GM19328 (cell line): ENCODE data around the gene SLC25A5.
"Not testable (repeated sequence)": the region's sequence is repeated elsewhere in the genome, so short reads cannot be mapped to it uniquely, and the experiment has no call there.

Source experiments
- ATAC-seq: cut with Tn5 transposase; IDR thresholded peaks from one replicate; pipeline ENCODE4 v1.9.1; 2021; ENCODE audit warnings: mild to moderate bottlenecking, moderate library complexity; ENCODE audit not compliant: unreplicated experiment

SLC25A5 gene

GRCh38 chrX:119467842-119468550 is at the start of gene SLC25A5:
Gene SLC25A5, plus strand, starts transcription at chrX:119468444. Its CDS starts 72 bp downstream, at chrX:119468516.
- ATAC-seq: peak; percentile 85

- ATAC-seq: no peak
Observed at GRCh38 chrX:119419146-119419545, 49.1 kb upstream of the SLC25A5 start.

DNA sequence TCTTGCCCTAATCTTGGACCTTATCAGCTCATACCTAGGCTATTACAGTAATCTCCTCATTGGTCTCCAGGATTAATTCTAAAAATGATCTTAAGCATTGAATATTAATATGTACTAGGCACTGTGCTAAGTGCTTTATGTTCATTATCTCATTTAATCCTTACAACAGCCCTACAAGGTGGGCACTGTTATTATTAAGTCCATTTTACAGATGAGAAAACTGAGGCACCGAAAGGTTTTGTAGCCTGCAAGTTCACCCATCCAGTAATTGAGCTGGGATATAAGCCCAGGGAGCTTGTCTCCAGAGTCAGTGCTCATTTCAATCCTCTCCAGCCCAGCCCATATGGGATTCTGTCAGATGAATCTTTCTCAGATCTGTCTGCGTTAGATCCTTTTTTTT is 48.3 kb upstream of the SLC25A5 start:
- no peak for ATAC-seq

GRCh38 chrX:119421016-119421705 is 47.1 kb upstream of the SLC25A5 start:
- no peak for ATAC-seq

GRCh38 chrX:119423631-119424030 is 44.6 kb upstream of the SLC25A5 start:
- ATAC-seq: no peak

DNA sequence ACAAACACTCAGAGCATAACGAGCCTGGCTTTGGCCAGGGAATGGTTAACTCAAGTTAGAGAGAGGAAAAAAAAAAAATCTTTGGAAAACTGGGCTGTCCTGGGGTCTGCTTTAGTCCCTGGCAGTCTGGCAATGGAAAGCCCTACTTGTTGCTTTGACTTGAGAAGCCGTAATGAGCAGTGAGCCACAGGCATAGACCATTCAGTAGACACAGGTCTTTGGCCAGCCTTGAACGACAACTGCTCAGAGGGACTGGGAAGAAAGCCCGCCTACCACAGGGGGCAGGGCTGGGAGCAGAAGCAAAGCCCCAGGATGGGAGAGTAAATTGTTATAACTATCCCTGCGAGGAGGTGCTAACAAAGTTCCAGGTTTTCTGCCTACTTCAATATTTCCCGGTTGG is 43.2 kb upstream of the SLC25A5 start:
- no peak for ATAC-seq

GRCh38 chrX:119427024-119427794 is 41.0 kb upstream of the SLC25A5 start:
- no peak for ATAC-seq

DNA sequence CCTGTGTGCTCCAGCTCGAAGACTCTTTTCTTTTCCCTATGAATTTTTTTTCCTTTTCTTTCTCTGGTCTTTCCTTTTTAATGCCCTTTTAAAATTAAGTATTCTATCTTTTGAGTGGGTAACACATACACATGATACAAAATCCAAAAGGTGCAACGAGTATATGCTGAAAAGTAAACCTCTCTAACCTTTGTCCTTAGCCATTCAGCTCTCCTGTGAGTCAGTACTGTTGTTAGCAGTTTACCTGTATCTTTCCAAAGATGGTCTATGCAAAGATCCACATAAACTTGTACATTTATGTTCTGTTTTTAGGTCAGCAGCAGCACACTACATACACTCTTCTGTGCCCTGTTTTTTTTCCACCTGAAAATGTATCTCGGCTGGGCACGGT is 40.5 kb upstream of the SLC25A5 start:
- ATAC-seq: no peak

- no peak for ATAC-seq
Observed at GRCh38 chrX:119429471-119429870, 38.8 kb upstream of the SLC25A5 start.

- not testable (repeated sequence) for ATAC-seq
Observed at GRCh38 chrX:119441295-119441694, 26.9 kb upstream of the SLC25A5 start.

DNA sequence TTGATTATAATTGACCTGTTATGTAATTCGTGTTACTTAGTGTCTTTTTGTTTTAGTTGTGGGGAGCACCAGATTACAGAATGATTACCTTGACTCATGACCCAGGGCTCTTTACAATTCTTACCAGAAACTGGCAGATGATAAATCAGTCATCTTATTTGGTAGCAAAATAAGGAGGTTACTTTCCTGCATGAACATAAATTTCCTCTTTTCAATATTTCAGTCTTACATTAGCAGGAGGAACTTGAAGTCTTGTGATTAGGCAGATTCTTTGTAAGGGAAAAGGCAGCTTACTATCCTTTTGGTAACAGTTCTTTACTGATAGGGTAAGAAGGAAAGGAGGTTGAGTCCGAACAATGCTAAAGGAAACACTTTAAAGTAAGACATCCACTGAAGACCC is 26.0 kb upstream of the SLC25A5 start:
- no peak for ATAC-seq

DNA sequence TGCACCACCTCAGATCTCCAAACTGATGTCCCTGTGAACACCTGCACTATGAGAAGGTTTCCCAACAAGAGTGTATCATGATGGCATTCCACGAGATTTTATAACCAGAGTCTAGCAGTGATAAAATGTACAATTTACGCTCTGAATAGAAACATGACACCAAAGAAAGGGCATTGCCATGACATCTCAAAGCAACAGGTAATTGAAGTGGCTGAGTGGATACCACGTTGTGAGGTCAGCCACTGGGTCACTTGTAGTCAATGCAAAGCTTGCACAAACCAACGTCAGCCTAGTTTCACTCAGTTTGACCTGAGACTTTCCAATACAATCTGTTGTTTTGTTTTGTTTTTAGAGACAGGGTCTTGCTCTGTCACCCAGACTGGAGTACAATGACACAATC is 15.0 kb upstream of the SLC25A5 start:
- ATAC-seq: no peak

- ATAC-seq: no peak
Observed at GRCh38 chrX:119455264-119455663, 13.0 kb upstream of the SLC25A5 start.

GRCh38 chrX:119459181-119459580 is 9.1 kb upstream of the SLC25A5 start:
- no peak for ATAC-seq

DNA sequence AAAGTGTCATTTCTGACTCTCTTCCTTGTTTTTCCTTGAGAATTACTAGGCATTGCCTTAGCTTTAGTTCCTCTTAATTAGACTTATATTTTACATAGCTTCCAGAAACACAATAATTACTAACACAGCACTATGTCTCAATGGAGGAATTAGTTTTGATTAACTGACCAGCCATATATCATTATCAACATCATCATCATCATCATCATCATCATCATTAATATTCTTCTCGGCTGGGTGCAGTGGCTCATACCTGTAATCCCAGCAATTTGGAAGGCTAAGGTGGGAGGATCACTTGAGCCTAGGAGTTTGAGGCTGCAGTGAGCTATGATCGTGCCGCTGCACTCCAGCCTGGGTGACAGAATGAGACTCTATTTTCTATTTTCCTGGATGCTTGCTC is 2.7 kb upstream of the SLC25A5 start:
- ATAC-seq: no peak

DNA sequence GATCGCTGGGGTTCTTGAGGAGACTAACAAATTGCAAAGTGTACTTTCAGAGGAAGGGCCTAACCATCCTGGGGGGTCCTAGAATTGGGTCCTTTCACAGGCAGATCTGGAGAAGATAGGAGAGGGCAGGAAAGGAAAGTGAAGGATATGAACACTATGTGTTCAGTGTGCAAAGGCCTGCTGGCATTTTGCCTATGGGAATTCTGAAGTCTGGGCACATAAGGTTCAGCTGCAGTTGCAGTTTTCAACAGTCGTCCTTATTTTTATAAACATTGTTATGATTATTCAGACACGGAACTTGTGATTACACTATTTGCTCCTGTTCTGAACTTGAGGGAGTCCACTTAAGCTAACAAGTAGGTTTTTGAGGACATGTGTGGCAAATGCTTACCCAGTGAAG is 1.3 kb upstream of the SLC25A5 start:
- ATAC-seq: no peak

- no peak for ATAC-seq
Observed at GRCh38 chrX:119467433-119467832, 811 bp upstream of the SLC25A5 start.

DNA sequence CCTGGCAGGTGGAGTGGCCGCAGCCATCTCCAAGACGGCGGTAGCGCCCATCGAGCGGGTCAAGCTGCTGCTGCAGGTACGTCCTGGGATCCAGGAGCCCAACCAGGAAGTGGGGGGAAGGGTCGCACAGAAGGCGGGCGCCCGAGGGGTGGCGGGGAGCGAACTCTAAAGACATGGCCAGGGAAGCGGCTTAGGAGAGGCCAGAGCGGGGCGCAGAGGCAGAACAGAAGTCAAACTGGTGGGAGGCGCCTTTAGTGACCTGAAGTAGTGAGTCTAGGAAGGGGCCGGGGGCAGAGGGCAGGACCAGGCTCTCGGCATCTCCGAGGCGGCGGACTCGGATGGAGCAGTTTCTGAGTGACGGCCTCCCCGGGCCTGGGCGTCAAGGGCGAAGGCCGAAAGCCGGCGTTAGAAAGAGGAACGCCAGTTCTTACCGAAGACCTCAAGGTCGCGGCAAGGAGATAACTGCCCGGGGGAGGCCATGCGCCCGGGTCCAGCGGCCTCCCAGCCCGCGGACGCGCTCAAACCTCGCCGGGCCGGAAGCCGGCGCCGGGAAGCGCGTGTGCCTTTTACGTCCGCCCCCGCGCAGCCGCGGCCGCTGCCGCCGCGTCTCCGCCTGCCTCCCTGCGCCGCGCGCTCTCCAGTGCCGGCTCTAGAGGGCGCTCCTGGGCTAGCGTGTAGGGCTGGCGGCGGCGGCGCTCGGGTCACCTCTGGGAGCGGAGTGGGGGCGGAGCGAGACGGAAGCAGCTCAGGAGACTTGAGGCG is 488 bp downstream of the SLC25A5 start:
- ATAC-seq: peak; percentile 55

DNA sequence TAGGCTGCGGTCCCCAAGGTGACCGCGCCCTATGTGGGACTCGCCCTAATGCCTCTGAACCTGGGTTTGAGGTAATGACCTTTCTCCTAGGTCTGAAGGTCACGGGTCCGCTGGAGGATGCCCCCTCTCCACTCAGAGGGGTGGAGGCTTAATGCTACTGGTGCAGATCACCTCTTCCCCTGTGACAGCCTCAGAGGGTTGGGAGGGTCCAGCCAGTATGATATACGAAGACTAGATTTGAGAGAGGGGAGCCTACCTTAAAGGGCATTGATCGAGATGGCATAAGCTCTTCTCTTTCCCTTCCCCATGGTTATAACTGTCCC is 1.0 kb downstream of the SLC25A5 start:
- ATAC-seq: no peak

DNA sequence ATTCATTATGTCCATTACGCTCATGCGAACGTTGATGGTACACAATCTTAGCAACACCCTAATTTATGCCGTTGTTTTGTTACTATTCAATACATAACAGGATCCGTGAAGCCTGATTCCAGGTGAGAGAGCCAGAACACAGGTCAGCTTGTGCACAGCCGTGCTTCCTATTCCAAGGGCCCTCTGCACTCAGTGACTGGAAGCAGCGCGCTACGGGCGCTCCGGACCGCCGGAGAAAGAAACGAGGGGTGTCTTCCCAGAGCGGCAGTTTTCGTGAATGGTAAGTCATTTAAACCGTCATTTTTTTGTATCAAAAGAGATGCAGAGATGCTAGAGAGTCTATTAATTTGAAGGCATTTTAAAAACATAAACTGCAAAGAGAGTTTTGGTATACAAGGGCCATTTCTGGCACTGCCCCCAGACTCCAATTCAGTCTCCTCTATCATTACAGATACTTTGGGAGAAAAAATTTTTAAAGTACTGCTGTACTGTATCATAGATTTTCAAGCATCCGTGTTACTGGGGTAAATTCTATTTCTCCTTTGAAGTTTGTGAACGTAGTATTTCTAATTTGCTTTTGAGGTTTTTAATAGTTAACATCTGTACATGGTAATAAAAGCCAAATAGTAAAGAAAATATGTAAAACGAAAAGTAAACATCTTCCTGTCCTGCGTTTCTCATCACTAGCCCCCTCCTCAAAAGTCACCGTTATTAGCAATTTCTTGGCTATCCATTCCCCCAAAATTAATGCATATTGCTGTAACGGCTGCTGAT is 6.6 kb downstream of the SLC25A5 start:
- ATAC-seq: no peak
